SK-N-MC (cell line): ENCODE results near the gene VSTM2B.

Source experiments
- EZH2 ChIP-seq: fragments of 200-600 bp; sonication (generic); IDR thresholded peaks from one replicate; pipeline ENCODE4 v1.6.1; 2017; ENCODE audit warnings: antibody characterized with exemption
- POLR2AphosphoS5 ChIP-seq: IDR thresholded peaks from 2 replicates; pipeline ENCODE4 v1.6.1; 2012; ENCODE audit warnings: mild to moderate bottlenecking, low read depth, low read length, borderline replicate concordance

DNA sequence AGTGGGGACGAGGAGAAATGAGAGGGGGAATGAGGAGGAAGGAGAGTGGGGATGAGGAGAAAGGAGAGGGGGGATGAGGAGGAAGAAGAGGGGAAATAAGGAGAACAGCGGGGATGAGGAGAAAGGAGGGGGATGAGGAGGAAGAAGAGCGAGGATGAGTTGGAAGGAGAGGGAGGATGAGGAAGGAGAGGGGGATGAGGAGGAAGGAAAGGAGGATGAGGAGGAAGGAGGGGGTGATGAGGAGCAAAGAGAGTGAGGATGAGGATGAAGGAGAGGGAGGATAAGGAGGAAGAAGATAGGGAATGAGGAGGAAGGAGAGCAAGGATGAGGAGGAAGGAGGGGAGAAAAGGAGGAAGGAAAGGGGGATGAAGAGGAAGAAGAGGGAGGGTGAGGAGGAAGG lies 14.0 kb upstream of the VSTM2B start:
- TF ChIP-seq POLR2AphosphoS5 (no peak), EZH2 (no peak)
